GM19193 (cell line): ENCODE data around the gene SDSL.

Experiments used
- POLR2A ChIP-seq: IDR thresholded peaks from 4 replicates; pipeline ENCODE4 v1.6.1; 2011; ENCODE audit not compliant: insufficient read depth, insufficient read length; ENCODE audit errors: extremely low read depth

The SDSL gene

DNA sequence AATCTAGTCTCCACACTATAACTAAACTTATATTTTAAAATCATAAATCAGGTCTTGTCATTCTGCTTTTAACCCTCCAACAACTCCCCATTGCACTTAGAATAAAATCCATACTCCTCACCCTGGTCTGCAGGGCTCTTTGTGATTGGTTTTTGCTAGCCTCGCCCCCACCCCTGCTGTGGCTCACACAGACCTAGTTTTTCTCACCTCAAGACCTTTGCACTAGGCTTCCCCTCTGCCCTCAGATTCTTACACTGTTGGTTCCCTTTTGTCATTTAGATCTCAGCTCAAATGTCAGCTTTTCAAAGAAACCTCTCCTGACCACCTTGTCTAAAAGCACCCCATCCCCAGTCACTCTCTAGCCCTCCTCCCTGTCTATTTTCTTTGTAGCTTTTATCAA lies 60.2 kb downstream of the SDSL start:
- no peak for TF ChIP-seq POLR2A

DNA sequence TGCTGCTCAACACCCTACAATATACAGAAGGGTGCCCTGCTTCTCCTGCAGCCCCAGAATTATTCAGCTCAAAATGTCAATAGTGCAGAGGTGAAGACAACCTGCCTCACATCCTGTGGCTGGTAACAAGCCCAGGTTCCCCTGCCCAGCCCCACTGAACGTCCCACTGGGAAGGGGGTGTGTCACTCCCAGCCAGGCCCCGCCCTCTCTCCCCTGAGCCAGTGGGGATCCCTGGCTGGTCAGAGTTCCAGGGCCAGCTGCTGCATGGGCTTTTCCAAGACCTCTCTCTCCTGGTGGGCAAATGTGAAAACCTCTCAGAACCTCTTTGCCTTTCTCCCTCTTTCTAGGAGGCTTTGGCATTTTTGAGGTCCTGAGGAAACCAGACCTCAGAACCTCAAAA lies 63.1 kb downstream of the SDSL start:
- TF ChIP-seq POLR2A, result no peak

DNA sequence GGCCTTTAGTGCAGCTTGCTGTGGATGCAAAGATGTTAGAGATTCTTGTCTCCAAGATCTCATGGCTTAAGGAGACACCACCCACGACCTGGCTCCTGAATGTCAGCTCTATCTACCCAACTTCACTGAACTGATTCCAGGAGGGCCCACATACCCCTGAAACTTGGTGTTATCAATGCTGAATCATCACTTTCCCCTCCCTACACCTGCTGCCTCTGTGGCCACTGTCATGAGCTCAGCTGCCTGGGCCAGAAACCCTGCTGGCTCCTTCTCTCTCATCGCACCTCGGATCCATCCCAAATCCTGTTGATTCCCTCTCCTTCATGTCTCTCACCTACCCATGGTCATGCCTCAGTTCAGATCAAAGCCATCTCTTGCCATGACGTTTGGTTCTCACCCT lies 64.5 kb downstream of the SDSL start:
- TF ChIP-seq POLR2A, result no peak
